GM10248 (cell line): ENCODE data around the gene SLC9A7.
A peak's percentile ranks its signal among the peaks of the same experiment; 100 is the strongest.

Experiments used
- CTCF ChIA-PET: fragments of 300-600 bp; sonication (Branson Sonifier 250); formaldehyde crosslinking; extraction: SDS; loops from one replicate; lab custom pipeline; 2021; ENCODE audit warnings: antibody characterized with exemption; lab: Yijun Ruan, JAX
- POLR2A ChIA-PET: fragments of 350-650 bp; sonication (Branson Sonifier 250); formaldehyde crosslinking; extraction: SDS; loops from one replicate; lab custom pipeline; 2020; ENCODE audit warnings: antibody characterized with exemption; lab: Yijun Ruan, JAX
- DNase-seq: peaks from one replicate; pipeline ENCODE4 v3.0.0; 2012; ENCODE audit errors: extremely low spot score
- CTCF ChIP-seq: IDR thresholded peaks from 2 replicates; pipeline ENCODE4 v1.5.1; 2012; ENCODE audit warnings: mild to moderate bottlenecking, low read depth; ENCODE audit errors: extremely low read depth, missing control alignments, control extremely low read depth

Gene SLC9A7

GRCh38 chrX:46670316-46670715 is 88.6 kb downstream of the SLC9A7 start:
- TF ChIP-seq CTCF: no peak

GRCh38 chrX:46666831-46667230 is 92.1 kb downstream of the SLC9A7 start:
- CTCF ChIA-PET: no interaction called here
- no peak for DNase-seq
- TF ChIP-seq CTCF: no peak
- POLR2A ChIA-PET: no interaction called here

More at GRCh38 chrX:46670316-46670715, 88.6 kb downstream of the SLC9A7 start:
- DNase-seq: no peak
- CTCF ChIA-PET: interaction anchor here (0.9 to 2.2 kb wide), 2 partner anchors 16 to 98 kb away, joined by 3 to 9 read pairs; no protein-coding TSS in a partner anchor
- POLR2A ChIA-PET: no interaction called here

GRCh38 chrX:46665232-46666152 is 93.4 kb downstream of the SLC9A7 start:
- DNase-seq: no peak
- ChIA-PET CTCF (no interaction called here), POLR2A (no interaction called here)
- TF ChIP-seq CTCF: no peak

GRCh38 chrX:46662188-46662958 is 96.5 kb downstream of the SLC9A7 start:
- ChIA-PET POLR2A (no interaction called here), CTCF (interaction anchor here (1.4 kb wide), 1 partner anchor 21 kb away, joined by 3 read pairs; no protein-coding TSS in a partner anchor)
- TF ChIP-seq CTCF: no peak
- no peak for DNase-seq

- POLR2A ChIA-PET: no interaction called here
These were observed 105.4 kb downstream of the SLC9A7 start for GRCh38 chrX:46653482-46653881.

More at GRCh38 chrX:46653482-46653881, 105.4 kb downstream of the SLC9A7 start:
- CTCF ChIA-PET: interaction anchor here (0.8 to 1.2 kb wide), 2 partner anchors 8 to 32 kb away, joined by 3 read pairs; no protein-coding TSS in a partner anchor
- peak; percentile 3 for TF ChIP-seq CTCF
- no peak for DNase-seq
